MV-4-11 (cell line): Measurements from ENCODE around the gene PLAAT2.
A peak's percentile ranks its signal among the peaks of the same experiment; 100 is the strongest.
"Not testable (repeated sequence)": the region's sequence is repeated elsewhere in the genome, so short reads cannot be mapped to it uniquely, and the experiment has no call there.

Experiments used
- DNase-seq: peaks from one replicate; lab custom pipeline; 2025; lab: John Stamatoyannopoulos, UW

Gene PLAAT2

DNA sequence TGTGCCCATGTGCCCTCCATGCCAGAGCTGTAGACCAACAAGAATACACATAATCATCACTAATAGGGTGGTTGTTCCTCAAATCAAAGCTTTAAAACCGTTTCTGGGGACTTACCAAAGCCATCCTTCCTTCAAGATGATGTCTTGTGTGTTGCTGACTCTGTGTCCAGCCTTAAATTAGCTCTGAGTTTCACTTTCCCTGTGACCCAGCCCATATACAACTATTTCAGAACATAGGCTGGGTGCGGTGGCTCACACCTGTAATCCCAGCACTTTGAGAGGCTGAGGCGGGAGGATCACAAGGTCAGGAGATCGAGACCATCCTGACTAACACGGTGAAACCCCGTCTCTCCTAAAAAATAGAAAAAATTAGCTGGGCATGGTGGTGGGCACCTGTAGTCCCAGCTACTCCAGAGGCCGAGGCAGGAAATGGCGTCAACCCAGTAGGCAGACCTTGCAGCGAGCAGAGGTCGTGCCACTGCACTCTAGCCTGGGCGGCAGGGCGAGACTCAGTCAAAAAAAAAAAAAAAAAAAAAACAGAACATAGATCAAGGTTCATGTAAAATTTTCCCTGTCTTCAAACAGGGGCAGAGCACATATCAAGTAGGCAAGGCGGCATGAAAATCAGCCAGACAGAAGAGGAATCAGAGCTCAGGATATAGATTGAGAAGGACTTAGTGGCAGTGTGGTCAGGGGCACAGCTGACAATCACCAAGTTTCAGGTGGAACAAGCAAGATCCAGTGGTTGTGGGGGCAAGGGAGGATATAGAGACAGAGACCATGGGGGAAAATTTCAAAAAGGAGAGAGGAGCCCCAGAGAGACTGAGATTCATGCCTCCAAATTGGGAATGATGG lies at the start of gene PLAAT2:
TSS of gene PLAAT2 (minus strand) at position 179 of the 855 bp plus-strand sequence. CDS start at position 124, 55 bp downstream.
- DNase-seq: no peak

- no peak for DNase-seq
These were observed 49.0 kb upstream of the PLAAT2 start for GRCh38 chr11:63612181-63612580.

GRCh38 chr11:63611395-63611747 lies 48.2 kb upstream of the PLAAT2 start:
- no peak for DNase-seq

- DNase-seq: peak; percentile 69
These were observed 47.6 kb upstream of the PLAAT2 start for GRCh38 chr11:63610604-63611394.

DNA sequence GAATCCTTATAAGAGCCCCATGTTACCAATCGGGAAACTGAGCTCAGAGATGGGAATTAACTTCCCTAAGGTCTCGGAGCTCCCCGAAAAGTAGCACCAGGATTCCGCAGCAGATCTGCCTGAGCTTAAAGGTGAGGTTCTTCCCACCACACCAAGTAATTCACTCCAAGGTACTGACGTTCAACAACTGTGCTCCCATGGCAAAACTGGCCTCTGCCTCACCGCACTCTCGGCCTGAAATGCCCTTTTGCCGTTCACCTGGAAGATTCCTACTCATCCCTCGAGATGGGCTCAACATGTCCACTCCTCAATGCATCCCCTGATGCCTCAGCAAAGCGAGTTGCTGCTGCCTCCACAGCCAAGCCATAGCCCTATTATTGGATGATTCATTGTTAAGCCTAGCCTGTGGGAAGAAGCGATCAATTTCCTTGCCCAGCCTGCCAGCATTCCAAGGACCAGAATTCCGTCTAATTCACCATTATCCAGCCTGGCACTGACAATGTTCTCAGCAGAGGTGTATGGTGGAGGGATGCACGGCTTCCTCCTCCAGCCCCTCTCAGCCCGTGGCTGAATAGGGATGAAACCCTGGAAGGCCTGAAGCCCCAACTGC lies 46.9 kb upstream of the PLAAT2 start:
- no peak for DNase-seq

DNA sequence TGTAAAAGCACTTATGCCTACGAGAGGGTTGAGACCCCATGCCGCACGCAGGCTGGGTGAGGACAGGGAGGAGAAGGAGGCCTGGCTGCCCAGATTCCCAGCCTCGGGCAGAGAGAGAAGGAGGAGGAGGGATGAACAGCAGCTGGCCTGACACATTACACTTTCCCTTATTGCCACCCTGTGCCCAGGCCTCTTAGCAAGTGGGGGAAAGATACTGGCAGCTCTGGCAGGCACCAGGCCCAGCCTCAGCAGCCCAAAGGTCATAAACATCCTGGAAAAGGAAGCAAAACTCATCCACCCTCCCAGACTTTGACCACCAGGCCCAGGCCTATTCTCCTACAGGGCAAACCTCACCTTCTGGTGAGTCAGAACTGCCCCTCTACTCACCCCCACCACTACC lies 46.4 kb upstream of the PLAAT2 start:
- no peak for DNase-seq

DNA sequence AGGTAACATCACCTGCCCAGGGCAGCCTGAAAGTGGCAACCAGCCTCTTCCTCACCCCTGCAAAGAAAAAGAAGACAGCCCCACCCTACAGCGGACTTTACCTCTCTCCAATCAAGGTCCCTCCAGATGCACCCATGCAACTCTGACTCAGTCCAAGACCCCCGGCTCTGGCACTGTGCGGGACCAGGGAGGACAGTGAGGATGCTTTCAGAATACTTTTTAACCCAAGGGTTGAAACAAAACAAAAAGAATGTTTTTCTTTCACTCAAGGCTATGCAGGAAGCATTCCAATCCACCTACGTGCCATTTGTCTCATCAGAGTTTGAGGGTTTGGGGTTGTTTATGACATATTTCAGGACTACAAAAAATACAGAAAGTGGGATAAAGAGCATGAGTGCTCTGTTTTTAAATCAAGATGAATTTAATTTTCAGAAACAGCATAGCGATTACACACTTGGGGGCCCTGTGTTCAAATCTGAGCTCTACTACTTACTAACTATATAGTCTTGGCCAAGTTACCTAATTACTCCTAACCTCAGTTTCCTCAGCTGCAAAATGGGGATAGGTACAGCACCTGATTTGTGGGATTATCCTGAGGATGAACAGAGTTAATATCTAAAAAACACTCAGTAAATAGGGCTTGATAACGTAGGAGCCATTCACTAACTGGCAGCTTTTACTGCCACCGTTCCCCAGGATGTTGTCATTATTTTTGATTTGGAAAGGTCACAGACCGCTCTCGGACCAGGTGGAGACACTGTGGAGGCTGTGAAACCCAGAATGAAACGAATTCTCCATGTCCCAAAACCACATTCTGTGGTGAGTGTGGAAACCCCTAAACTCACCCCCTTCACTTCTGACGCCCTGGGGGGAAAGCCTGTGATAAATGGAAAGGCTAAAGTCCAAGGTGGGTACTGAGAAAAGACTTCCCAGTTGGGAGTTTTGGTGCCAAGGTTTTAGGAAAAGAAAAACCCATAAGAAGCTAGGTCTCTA lies 45.5 kb upstream of the PLAAT2 start:
- DNase-seq: no peak

DNA sequence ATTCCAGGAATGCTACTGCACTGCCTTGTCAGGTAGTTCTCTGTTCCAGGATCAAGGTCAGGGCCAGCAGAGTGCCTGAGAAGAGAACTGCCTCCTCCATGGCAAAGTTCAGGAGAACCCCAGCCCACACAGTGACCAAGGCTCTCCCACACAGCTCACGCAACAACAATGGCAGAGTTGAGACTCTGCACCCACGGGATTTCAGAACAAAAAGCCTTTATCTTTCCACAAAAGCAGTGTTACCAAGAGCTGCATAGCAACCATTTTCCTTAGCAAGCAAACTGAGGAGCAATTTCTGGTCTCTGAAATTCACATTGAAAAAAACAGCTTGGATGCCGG lies 40.0 kb upstream of the PLAAT2 start:
- DNase-seq: no peak

DNA sequence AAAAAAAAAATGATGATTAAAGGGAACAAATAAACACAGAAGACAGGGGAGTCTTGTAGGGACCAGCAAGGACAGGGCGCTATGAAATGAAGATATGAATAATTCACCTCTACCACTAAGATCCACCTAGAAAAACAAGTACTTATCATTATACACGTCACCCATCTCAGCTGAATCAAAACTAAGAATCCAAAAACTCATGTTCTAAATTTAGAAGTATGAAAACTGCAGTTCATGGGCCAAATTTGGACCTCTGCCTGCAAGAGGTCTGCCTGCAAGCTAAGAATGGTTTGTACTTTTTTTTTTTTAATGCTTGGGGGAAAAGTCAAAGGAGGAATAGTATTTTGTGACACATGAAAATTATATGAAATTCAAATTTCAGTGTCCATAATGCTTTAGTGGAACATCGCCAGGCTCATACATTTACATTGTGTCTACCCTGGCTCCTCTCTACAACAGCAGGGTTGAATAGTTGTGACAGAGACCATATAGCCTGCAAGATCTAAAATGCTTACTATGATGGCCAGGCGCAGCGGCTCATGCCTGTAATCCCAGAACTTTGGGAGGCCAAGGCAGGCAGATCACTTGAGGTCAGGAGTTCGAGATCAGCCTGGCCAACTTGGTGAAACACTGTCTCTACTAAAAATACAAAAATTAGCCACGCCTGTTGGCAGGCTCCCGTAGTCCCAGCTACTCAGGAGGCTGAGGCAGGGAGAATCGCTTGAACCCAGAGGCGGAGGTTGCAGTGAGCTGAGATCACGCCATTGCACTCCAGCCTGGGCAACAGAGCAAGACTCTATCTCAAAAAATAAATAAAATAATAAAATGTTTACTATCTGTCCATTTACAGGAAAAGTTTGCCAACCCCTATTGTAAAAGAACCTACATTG lies 39.4 kb upstream of the PLAAT2 start:
- not testable (repeated sequence) for DNase-seq

DNA sequence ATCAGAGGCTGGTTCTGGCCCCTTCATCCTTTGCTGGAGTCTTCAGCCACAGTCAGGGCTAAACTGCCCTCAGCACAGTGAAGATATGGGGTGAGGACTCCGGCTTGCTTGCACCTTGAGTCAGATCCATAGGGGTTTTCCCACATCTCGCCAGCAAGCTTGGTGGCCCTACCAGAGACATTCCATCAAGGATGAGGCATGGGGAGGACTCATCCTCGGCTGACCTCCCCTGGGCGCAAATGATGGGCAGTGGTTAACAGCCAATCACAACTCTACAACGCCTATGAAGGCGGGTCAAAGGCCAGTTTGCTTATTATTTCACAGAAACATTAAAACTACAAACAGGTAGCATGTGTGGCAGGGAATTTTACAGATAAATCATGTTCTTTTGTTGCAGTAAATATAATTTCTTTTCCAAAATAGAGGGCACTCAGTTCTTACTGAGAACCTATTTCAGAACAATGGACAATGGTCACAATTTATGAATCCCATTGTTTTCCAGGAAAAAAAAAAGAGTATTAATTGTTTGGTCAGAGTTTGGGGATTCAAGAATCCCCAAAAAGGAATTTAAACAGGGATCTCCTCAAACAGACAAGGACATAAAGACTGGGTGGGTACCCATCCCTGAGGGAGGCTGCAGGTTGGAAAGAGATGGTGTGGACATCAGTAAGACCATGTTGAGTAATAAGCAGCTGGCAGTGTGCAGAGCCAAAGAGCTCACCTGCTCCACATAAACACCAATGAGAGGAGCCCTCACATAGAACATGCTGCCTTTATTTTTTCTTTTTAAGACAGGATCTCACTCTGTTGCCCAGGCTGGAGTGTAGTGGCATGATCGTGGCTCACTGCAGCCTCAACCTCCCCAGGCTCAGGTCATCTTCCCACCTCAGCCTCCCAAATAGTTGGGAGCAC lies 36.3 kb upstream of the PLAAT2 start:
- no peak for DNase-seq

DNA sequence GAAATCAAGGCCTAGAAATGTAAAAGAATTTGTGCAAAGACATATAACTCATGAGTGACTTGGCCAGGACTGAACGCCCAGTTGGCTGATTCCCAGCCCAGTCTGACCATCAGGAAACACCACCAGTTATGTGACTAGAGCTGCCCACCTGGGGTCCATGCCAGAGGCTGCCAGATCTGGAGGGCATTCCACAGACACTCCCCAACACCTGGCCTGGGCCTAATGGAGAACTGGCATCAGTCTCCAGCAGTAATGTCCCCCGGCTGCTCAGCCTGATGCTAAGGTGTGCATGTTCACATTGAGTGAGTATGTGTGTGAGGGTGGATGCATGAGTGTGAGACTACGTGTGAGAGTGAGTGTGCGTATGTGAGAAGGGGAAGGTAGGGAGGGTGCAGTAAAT lies 35.4 kb upstream of the PLAAT2 start:
- DNase-seq: no peak

GRCh38 chr11:63595296-63595695 lies 32.1 kb upstream of the PLAAT2 start:
- DNase-seq: no peak

DNA sequence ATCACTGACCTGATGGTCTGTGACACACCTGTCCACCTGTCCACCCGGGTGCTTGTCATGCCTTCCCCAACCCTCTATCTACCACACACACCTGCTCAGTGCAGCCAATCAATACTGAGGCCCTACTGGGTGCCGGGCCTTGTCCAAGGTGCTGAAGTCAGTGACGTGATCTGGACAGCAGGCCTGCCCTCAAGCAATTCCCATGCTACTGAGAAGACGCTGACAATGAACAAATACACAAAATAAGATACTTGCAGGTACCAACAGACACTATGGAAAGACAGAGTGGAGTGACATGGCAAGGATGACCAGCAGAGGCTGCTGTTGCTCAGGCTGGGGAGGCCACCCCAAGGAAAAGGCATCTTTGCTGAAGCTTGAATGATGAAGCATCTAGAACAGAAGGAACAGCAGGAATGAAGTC lies 29.8 kb upstream of the PLAAT2 start:
- peak; percentile 32 for DNase-seq

- DNase-seq: no peak
These were observed 27.0 kb upstream of the PLAAT2 start for GRCh38 chr11:63590024-63590788.

DNA sequence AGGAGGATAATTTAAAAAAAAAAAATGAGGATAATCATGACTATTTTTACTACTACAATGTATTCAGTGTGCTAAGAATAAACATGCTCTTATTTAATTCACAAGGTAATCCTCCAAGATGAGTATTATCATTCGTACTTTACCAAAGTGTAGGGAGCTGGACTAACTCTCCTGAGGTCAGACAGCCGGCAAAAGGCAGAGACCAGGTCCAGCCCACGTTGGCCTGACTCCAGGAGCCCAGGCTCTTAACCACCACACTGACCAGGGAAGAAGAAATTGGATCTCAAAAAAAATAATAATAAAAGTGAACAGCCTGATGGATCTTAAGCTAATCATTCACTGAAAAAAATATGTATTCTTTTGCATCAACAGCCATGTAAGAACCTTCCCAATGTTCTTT lies 25.8 kb upstream of the PLAAT2 start:
- no peak for DNase-seq

DNA sequence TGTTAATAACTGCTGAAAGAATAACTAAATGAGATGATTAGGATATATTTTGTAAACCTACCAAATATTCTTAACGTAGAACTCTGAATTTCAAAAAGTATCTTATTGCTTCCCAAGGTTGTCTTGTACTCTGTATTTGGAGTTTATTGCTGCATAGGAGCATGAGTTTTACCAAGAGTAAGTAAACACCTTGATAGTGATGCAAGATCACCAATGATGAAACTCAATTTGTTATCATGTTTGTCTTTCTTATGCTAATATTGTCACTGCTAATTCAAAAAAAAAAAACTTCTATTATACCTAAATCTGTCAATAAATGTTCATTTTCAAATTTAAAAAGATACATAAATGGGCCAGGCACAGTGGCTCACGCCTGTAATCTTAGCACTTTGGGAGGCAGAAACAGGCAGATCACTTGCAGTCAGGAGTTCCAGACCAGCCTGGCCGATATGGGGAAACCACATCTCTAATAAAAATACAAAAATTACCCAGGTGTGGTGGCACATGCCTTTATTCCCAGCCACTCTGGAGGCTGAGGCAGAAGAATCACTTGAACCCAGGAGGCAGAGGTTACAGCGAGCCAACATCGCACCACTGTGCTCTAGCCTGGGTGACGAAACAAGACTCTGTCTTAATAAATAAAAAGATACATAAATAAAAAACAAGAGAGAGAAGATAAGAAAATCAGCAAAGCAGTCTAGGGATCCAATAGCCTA lies 23.4 kb upstream of the PLAAT2 start:
- DNase-seq: no peak

DNA sequence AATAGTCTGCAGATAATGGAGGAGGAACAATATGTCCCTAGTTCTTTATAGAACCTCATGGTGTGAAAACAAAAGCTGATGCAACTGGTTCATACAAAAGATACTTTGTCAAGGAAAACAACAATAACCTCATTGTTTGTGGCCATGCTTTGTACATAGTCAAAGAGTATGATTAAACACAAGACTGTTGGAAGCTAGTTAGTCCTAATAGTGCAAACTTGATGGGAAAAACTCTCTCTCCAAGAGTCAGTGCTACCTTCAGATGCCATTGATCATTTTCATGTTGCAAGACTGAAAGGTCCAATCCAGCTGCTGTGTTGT lies 20.1 kb upstream of the PLAAT2 start:
- no peak for DNase-seq

GRCh38 chr11:63581224-63581623 lies 18.0 kb upstream of the PLAAT2 start:
- DNase-seq: not testable (repeated sequence)
